Cerebellar nuclear complex (tissue), 1 donor: ENCODE measurements around the gene UFSP1.

Source experiments
- DNase-seq, 2 experiments: peaks; one replicate each; lab custom pipeline; 2025; lab: John Stamatoyannopoulos, UW

UFSP1 gene

DNA sequence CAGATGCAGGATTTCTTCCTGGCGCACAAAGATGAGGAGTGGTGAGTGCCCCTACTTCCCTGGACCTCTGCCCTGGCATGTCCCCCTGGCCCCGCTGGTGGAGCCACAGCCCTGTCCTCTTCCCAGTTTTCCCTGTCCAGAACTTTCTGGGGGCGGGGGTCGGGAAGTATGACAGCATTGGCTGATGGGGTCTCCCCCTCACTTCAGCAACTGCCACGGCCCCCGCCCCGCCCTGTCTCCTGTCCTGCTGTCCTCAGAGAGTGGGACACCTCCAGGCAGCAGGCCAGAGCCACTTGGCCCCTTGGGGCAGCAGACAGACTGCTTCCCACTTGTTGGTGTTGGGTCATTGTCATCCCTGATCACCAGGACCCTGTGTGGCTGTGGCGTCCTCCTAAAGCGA lies 7.3 kb downstream of the UFSP1 start:
- no peak for DNase-seq

DNA sequence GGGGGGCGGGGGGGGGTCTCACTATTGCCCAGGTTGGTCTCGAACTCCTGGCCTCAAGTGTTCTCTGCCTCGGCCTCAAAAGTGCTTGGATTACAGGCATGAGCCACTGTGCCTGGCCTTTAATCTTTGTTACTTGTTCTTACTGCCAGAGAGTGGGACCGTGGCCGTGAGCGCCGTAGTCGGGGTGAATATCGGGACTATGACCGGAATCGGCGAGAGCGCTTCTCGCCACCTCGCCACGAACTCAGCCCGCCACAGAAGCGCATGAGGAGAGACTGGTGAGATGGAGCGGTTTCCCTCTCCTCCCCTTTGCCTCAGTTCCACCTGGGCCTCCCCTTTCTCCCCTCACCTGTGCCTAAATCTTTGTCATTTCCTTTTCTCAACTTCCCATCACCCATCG lies 8.4 kb downstream of the UFSP1 start:
- no peak for DNase-seq

DNA sequence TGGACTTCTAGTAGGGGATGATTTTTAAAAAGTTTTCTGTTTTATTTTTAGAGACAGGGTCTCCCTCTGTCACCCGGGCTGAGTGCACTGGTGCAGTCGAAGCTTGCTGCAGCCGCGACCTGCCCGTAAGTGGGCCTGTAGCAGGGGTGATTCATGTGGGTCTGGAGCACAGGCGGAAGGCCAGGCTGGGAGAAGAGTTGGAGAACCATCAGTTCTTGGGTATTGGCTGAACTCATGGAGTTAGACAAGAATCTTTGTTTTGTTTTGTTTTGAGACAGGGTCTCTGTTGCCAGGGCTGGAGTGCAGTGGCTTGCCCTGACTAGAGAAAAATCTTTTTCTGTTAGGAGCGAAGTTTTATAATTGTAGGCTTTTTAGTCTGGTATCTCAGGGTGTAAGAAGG lies 8.9 kb downstream of the UFSP1 start:
- no peak for DNase-seq

DNA sequence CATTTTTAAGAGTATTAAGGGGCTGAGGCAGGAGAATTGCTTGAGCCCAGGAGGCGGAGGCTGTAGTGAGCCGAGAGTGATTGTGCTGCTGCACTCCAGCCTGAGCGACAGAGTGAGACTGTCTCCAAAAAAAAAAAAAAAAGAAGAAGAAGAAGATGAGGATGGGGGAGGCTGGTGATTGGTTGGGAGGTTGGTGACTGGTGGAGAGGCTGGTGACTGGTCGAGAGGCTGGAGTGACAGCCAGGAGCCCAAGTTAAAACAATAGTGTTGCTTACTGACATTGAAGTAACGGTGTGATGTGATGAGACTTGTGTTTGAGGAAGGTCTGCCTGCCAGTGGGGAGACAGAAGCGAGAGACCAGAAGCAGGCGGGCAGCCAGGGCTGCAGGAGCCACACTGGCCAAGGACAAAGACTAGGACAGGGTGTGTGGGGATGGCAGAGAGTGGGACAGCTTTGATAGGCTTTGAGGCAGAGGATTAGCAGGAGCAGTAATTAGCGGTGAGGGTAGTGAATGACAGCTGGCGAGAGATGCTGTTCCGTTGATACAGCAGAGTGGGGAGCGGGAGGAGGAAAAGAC lies 9.7 kb downstream of the UFSP1 start:
- DNase-seq: no peak

DNA sequence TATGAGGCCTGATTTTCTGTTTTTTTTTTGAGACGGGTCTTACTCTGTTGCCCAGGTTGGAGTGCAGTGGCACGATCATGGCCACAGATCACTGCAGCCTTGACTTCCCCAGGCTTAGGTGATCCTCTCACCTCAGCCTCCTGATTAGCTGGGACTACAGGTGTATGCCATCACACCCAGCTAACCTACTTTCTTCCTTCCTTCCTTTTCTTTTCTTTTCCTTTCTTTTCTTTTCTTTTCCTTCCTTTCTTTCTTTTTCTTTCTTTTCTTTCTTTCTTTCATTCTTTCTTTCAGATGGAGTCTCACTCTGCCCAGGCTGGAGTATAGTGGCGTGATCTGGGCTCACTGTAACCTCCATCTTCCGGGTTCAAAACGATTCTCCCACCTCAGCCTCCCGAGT lies 10.8 kb downstream of the UFSP1 start:
- DNase-seq: no peak

DNA sequence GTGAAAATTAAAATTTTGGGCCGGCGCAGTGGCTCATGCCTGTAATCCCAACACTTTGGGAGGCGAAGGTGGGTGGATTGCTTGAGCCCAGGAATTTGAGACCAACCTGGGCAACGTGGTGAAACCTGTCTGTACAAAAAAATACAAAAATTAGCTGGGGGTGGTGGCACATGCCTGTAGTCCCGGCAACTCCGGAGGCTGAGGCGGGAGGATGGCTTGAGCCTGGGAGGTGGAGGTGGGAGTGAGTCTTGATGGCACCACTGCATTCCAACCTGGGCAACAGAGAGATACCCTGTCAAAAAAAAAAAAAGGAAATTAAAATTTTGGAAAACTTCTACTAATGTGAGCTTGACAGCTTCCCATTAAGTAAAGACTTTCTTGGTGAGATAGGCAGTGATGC lies 11.5 kb downstream of the UFSP1 start:
- DNase-seq: no peak

DNA sequence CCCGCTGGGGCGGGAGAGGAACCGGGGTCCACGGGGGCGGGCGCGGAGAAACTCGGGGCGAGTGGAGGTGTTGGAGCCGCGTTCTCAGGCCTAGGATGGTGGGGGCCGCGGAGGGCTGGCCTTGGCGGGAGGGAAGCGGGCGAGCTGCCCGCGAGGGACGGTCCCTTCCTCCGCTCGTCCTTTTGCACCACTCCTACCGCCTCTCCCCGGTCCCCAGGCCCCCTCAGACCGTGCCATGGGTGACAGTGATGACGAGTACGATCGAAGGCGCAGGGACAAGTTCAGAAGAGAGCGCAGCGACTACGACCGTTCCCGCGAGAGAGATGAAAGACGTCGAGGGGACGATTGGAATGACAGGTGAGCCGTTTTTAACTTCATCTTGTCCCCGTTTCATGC lies 14.2 kb downstream of the UFSP1 start:
- DNase-seq: no peak

DNA sequence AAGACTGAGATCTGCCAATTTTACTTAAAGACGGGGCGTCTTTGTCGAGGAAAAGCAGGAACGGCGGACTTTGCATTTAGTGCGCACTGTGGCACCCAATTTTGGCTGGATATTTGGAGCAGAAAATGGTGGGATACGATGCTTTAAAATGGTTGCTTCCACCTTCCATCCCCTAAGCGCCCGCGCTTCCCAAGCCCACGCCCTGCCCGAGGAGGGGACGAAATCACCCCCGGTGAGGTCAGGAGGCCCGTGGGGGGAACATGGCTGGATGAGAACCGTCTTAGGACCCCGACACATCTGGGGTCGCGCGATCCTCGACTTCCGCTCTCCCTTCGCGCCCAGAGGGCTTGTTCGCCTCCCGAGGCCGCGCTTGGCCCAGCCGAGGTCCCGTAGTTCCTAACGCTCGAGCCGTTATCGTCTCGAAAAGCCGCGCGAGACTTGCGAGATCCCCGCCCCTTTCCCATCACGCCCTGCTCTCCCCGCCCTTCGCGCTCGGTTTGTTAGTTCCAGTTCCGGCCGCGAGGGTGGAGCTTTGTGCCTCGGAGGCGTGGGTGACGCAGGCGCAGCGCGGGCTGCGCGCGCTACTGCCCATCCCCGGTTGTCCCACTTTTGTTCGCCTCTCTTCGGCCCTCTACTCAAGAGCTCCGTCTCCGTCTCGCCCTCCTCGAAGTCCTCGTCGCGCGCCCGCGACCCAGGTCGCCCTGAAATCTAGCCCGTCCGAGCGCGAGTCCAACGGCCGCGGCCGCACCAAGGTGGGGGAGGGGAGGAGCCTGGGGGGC lies 14.7 kb downstream of the UFSP1 start, which contains the start of gene SRRT:
Gene SRRT (plus strand): TSS at position 527 of the 779 bp plus-strand sequence. CDS start 488 bp downstream, outside the sequence.
- peak; percentile 82 to 92 for DNase-seq

DNA sequence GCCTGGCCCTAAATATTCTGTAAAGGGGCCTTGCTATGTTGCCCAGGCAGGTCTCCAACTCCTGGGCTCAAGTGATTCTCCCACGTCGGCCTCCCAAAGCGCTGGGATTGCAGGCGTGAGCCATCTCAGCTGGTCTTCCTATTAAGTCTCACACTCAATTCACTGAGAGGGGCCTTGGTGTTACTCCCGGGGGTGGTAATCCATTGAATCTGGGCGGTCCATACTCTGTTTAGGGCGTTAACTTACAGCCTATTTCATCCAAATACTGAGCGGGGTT lies 15.3 kb downstream of the UFSP1 start:
- DNase-seq: no peak

DNA sequence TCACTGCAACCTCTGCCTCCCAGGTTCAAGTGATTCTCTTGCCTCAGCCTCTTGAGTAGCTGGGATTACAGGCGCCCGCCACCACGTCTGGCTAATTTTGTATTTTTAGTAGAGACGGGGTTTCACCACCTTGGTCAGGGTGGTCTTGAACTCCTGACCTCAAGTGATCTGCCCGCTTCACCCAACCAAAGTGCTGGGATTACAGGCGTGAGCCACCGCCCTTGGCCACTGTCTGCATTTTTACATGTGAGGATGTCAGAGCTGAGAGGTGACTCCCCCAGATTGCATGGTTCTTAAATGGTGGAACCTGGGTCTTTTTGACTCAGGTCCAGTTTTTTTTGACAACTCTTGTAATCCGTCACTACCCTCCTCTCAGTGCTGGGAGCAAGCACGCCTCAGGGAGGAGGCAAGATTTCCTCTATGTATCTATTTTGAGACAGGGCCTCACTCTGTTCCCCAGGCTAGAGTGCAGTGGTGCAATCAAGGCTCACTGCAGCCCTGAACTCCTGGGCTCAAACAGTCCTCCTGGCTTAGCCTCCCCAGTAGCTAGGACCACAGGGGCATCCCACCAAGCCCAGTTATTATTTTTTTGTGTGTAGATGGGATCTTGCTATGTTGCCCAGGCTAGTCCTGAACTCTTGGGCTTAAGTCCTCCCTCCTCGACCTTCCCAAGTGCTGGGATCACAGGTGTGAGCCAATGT lies 15.8 kb downstream of the UFSP1 start:
- no peak for DNase-seq

DNA sequence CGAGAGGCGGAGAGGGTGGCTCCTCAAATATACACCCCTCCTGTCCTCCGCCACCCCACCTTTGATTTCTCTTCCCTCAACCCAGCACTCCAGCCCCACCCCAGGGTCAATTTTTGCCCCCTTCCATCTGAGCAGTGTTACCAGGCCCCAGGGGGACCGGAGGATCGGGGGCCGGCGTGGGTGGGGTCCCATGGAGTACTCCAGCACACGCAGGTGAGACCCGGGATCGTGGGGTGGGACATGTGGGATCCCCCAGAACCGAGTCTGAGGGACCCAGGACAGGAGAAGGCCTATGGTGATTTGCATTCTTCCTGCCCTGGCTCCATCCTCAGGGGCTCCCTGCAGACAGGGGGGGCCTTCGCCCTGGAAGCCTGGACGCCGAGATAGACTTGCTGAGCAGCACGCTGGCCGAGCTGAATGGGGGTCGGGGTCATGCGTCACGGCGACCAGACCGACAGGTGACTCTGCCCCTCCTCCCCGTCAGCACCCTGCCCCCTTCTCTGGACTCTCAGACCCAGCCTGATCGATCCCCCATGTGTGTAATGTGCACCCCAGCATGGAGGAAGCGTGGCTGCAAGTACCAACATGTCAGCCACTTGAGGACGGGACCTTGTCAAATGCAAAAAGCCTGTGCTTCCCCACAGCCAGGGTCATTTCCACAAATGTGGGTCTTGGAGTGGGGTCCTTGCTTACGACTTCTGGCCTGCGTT lies 21.6 kb downstream of the UFSP1 start:
- no peak for DNase-seq

DNA sequence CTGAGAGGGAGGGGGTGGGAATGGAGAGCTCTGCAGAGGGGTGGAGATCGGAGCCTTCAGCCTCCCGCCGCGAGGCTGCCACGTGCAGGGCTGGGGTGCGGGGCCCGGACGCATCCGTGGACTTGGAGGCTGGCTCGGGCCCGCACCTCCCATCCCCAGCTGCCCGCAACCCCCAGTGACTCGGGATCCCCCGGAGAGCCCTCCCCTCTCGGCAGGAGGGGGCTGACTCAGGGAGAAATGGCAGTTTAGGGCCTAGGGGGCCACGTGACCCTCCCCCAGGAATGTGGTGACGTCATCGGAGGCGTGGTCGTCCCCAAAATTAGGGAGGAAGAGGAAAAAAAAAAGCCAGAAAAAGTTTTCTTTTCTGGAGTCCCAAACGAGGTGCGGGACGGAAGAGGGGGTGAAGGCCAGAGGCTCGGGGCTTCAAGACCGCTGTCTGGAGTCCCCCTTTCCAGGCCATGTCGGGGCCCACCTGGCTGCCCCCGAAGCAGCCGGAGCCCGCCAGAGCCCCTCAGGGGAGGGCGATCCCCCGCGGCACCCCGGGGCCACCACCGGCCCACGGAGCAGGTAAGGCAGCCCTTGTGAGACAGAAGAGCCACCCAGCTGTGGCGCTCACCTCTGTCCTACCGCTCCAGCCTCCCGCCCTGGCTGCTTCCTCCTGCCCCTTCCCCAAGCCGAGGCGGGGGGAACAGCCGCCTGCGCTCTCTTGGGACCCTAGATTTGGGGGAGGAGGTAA lies 22.3 kb downstream of the UFSP1 start, which contains the start of gene TRIP6:
Gene TRIP6 (plus strand): TSS at position 348 of the 736 bp plus-strand sequence. CDS start 111 bp downstream, at position 459.
- no peak for DNase-seq

DNA sequence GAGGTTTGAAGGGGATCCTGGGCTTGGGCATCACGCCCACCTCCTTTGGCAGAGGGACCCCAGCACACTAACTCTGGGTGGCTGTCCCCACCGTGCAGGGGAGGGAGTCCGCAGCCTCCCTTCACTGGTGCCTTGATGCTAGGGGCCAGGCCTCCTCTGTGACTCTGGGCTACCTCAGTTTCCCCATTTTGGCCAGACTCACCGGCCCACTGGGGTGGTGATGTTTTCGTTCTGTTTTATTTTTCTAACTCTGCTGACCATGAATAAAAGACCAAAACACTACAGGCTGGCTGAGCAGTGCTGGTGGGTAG lies 22.8 kb downstream of the UFSP1 start:
- no peak for DNase-seq

DNA sequence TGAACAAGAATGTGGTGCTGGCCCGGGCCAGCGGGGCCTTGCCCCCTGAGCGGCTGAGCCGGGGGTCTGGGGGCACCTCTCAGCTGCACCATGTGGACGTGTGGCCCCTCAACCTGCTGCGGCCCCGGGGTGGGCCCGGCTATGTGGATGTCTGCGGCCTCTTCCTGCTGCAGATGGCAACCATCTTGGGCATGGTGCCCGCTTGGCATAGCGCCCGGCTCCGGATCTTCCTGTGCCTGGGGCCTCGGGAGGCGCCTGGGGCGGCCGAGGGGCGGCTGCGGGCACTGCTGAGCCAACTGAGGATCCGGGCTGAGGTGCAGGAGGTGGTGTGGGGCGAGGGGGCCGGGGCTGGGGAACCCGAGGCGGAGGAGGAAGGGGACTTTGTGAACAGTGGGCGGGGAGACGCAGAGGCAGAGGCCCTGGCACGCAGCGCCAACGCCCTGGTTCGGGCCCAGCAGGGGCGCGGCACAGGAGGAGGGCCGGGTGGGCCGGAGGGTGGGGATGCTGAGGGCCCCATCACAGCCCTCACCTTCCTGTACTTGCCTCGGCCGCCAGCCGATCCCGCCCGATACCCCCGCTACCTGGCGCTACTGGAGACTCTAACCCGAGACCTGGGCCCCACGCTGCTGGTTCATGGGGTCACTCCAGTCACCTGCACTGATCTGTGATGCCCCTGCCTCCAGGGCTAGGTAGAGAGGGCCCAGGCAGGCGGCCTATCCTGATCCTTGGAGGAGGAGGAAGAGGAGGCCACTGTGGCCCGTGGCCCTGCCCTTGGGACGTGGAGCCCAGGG lies 23.4 kb downstream of the UFSP1 start:
- DNase-seq: peak in 1 of 2 experiments; percentile 41

DNA sequence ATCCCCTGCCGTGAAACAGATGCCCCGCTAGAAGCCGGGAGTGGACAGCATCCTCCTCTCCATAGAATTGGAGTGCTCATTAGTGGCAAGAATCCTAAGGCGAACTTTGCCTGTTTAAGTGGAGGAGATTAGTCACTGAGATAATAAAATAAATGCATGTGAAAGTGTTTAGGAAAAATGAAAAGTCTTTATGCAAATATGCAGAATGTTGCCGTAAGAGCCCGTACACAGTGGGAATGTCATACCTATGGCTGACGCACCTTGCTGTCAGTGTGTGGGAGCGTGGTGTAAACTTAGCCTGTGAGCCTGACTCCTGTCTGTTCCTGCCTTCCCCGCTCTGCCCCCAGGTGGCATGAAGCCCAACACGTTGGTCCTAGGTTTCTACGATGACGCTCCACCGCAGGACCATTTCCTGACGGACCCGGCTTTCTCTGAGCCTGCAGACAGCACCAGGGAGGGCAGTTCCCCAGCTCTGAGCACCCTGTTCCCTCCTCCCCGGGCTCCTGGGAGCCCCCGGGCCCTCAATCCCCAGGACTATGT lies 24.1 kb downstream of the UFSP1 start:
- peak in 1 of 2 experiments; percentile 26 for DNase-seq

DNA sequence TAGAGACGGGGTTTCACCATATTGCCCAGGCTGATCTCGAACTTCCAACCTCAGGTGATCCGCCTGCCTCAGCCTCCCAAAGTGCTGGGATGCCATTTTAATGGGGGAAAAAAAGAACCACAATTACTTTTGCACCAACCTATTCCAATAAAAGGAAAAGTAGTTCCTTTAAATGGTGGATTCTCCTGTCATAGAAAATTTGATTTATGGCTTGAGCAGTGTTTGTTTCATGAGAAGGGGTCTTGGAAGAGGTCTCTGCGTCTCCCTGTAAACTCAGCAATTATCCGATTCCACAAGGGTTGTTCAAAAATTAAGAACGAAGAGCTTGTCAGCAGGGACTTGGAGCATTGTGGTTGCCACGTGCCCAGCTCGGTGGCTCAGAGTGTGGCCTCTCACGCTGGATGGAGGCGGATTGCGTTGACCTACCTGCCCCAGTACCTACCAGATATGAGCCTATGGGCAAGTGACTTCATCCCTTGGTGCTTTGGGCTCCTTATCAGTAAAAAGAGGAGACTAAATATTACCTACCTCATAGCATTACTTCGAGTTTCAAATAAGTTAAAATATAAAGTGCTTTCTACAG lies 25.2 kb downstream of the UFSP1 start:
- DNase-seq: no peak

DNA sequence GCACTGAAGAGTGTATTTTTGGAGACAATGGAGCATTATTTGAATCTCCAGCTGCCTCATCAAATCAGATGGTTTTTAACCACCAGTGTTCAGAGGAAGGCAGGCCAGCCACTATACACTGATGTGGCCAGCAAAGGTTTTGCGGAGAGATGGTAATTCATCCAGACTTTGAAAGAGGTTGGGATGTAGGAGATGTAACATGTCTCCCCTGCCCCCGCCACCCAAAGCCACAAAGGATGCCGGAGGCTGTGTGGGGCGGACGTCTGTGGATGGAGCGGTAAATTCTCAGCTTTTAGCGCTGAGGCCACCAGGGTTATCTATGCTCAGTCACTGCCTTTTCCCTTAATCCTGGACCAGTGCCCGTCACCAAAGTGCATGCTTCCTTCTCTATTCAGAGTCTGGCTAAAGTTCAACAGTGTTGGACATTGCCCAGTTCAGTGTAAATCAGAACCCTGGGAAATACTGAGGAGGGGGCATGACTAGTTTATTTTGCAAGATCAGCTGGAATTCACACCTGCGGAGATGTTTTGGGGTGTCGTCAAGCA lies 26.0 kb downstream of the UFSP1 start:
- no peak for DNase-seq

DNA sequence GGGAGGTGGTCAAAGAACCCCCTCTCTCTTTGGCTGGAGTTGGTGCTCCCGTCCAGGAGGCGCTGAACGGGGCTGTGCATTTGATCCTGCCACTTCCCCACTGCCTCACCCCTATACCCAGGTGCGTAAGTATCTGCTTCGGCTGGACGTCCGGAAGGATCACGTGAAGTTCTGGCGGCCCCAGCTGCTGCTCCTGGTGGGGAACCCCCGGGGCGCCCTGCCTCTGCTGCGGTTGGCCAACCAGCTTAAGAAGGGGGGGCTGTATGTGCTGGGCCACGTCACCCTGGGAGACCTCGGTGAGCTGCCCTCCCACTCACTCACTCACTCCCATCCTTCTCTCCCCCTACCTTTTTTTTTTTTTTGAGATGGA lies 27.9 kb downstream of the UFSP1 start:
- DNase-seq: no peak

DNA sequence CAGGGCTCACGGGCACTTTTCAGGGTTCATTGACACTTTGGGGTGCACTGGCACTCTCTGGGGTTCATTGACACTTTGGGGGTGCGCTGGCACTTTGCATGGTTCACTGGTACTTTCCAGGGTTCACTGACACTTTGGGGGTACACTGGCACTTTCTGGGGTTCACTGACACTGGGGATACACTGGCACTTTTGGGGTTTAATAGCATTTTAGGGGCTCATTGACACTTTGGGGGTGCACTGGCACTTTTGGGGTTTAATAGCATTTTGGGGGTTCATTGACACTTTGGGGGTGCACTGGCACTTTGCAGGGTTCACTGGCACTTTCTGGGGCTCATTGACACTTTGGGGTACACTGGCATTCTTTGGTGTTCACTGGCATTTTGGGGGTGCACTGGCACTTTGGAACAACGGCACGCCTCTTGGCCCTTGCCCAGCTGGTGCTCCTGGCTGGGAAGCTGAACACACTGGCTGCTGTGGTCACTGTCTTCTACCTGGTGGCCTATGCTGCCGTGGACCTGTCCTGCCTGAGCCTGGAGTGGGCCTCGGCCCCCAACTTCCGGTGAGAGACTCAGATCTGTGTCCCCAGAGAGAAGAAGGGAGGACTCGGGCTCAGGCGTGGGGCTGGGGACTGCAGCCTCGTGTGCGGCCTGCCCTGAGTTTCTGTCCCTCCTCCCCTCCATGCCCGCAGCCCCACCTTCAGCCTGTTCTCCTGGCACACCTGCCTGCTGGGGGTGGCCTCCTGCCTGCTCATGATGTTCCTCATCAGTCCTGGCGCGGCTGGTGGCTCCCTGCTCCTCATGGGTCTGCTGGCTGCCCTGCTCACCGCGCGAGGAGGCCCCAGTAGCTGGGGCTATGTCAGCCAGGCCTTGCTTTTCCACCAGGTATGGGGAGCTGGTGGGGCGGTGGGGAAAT lies 28.6 kb downstream of the UFSP1 start:
- DNase-seq: no peak
